Activated CD8-positive, alpha-beta T cell treated with anti-CD3 and anti-CD28 coated beads for 36 hours (primary cell): ENCODE data around the gene ANKRD42. TPM values are rescaled to one million over a fixed set of nuclear protein-coding genes. Genes with fewer than 3 reads are reported as not detected.

Source experiments
- ATAC-seq: fragments of 200-7000 bp; cut with Tn5 transposase; one replicate; pipeline ENCODE4 v1.10.0; 2021; ENCODE audit warnings: mild to moderate bottlenecking, moderate library complexity
- CTCF ChIA-PET: fragments of 350-600 bp; sonication (Branson Sonifier 250); formaldehyde crosslinking; loops from one replicate; lab custom pipeline; 2021; ENCODE audit warnings: antibody characterized with exemption; lab: Charles Lee
- POLR2A ChIA-PET: fragments of 350-600 bp; sonication (Branson Sonifier 250); formaldehyde crosslinking; loops from one replicate; lab custom pipeline; 2021; ENCODE audit warnings: antibody characterized with exemption; lab: Charles Lee
- DNase-seq: peaks from one replicate; pipeline ENCODE4 v3.0.0-alpha.2; 2020
- H3K27ac Mint-ChIP-seq: one replicate; pipeline ENCODE4 v1.8.0; 2021; ENCODE audit warnings: mild to moderate bottlenecking, mixed read lengths
- H3K27me3 Mint-ChIP-seq: one replicate; pipeline ENCODE4 v1.8.0; 2021; ENCODE audit warnings: mixed read lengths
- H3K36me3 Mint-ChIP-seq: one replicate; pipeline ENCODE4 v1.8.0; 2021; ENCODE audit warnings: low read depth, mixed read lengths
- H3K4me1 Mint-ChIP-seq: one replicate; pipeline ENCODE4 v1.8.0; 2021; ENCODE audit warnings: low read depth, mixed read lengths
- H3K4me3 Mint-ChIP-seq: one replicate; pipeline ENCODE4 v1.8.0; 2021; ENCODE audit warnings: mild to moderate bottlenecking, moderate library complexity, mixed read lengths
- H3K9me3 Mint-ChIP-seq: one replicate; pipeline ENCODE4 v1.8.0; 2021; ENCODE audit warnings: mixed read lengths
- intact Hi-C: fragments of 100-400 bp; cut with micrococcal nuclease; formaldehyde crosslinking; loops from one replicate; pipeline ENCODE4 v1.10.0; 2022
- total RNA-seq, 2 experiments: library from RNA; stranded (reverse); gene quantifications; one replicate each; pipeline ENCODE4 v1.2.3, GENCODE V29; 2021
- TF ChIP-seq, protein P1 (sequence below): fragments of 200-600 bp; IDR thresholded peaks from one replicate; pipeline ENCODE4 v1.8.0; 2022; ENCODE audit warnings: antibody characterized with exemption, mild to moderate bottlenecking

ANKRD42 gene
- total RNA-seq, 2 experiments from 2014 or later: 3.8 to 4.7 TPM

DNA sequence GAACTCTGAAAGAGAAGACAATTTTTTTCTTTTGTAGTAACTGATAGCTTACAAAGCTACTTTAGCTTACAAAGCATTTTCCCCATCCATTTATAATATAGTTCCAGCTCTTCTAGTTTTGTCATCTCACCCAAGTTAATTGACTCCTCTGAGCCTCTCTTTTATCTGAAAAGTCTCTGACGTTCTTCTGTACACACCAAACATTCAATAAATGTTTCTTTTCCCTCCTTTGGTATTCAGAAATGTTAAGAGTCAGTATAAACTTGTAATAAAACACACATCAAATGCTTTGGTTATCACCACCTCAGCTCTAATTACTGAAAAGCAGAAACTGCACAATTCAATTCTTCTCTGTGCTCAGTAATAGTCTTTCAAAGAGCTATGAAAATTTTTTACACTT is 86.7 kb downstream of the ANKRD42 start:
- H3K27ac Mint-ChIP-seq: no peak overlapping the region
- DNase-seq: no peak
- TF ChIP-seq, protein P1, sequence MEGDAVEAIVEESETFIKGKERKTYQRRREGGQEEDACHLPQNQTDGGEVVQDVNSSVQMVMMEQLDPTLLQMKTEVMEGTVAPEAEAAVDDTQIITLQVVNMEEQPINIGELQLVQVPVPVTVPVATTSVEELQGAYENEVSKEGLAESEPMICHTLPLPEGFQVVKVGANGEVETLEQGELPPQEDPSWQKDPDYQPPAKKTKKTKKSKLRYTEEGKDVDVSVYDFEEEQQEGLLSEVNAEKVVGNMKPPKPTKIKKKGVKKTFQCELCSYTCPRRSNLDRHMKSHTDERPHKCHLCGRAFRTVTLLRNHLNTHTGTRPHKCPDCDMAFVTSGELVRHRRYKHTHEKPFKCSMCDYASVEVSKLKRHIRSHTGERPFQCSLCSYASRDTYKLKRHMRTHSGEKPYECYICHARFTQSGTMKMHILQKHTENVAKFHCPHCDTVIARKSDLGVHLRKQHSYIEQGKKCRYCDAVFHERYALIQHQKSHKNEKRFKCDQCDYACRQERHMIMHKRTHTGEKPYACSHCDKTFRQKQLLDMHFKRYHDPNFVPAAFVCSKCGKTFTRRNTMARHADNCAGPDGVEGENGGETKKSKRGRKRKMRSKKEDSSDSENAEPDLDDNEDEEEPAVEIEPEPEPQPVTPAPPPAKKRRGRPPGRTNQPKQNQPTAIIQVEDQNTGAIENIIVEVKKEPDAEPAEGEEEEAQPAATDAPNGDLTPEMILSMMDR: no peak
- CTCF ChIA-PET: interaction anchor here (0.6 kb wide), 1 partner anchor 12 kb away, joined by 4 read pairs; no protein-coding TSS in a partner anchor
- H3K4me1 Mint-ChIP-seq: peaks cover 23% of the 10 kb centered on the region
- peaks cover 18% of the 10 kb centered on the region for H3K36me3 Mint-ChIP-seq
- ATAC-seq: no peak
- H3K4me3 Mint-ChIP-seq: no peak overlapping the region
- H3K9me3 Mint-ChIP-seq: no peaks in the 10 kb centered on the region
- H3K27me3 Mint-ChIP-seq: no peaks in the 10 kb centered on the region
- POLR2A ChIA-PET: no interaction called here
- intact Hi-C loops: no loop called here

DNA sequence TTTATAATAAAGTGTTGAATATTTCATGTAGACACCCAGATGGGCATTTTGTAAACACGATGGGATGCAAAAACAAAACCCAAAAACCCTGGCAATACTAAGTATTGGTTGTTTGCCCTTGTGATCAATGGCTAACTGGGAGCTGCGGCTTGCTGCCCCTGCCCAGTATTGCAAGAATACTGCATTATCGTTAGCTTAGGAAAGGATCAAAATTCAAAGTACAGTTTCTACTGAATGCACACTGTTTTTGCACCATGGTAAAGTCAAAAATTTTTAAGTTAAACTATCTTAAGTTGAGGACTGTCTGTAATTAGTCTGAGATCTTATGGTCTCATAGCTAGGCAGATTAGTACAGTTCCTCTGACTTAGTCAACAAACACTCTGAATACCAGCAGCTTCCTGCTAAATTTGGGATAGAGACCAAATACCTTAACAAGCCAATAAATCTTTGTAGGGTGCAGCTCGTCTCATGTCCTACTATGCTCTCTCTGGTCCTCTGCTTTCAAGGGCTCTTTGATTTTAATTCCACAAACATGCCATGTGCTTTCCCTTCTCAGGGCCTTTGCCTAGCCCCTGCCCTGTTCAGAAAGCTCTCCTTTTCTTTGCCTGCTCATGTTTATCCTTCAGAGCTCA is 88.7 kb downstream of the ANKRD42 start:
- Mint-ChIP-seq H3K4me3 (no peak overlapping the region), H3K27ac (no peak overlapping the region), H3K9me3 (peaks cover 1% of the 10 kb centered on the region), H3K4me1 (peaks cover 28% of the 10 kb centered on the region), H3K27me3 (no peaks in the 10 kb centered on the region), H3K36me3 (peaks cover 14% of the 10 kb centered on the region)
- no peak for DNase-seq
- ATAC-seq: no peak
- POLR2A ChIA-PET: interaction anchor here (0.6 to 1.1 kb wide), 2 partner anchors 96 to 381 kb away, joined by 3 read pairs; partner anchors contain the start of gene DDIAS
- TF ChIP-seq, protein P1: no peak
- CTCF ChIA-PET: interaction anchor here (0.6 to 3.5 kb wide), 5 partner anchors 9 to 538 kb away, joined by 3 to 16 read pairs (median 3); no protein-coding TSS in a partner anchor
- intact Hi-C loops: no loop called here

DNA sequence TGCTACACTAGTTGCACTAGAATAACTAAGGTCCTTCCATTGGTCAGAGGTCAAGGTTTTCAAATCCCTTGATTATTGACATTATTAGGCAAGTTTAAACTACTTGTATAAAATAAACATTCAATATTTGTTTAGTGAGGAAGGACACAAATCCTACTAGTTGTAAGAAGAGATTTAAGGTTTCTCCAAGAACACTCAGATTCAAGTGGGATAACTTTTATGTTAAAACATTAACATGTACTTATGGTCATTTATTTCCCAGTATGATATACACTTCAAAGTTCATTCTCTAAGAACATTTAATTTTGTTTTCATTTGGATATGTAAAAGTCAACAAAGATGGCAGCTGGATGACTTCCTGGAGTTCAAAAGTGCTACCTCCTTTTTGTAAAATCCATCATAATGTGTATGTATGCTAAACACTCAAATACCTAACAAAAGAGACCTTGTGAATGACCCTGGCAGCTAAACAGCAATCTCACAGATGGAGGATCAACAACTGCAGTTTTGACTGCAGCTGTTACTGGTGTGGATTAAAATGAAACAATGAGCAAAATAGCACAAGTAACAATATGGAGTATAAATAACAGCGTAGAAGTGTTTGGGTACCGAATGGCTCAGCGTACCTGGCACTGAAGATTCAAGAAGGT is 91.1 kb downstream of the ANKRD42 start:
- TF ChIP-seq, protein P1: no peak
- DNase-seq (no peak), ATAC-seq (no peak)
- Mint-ChIP-seq H3K36me3 (peaks cover 12% of the 10 kb centered on the region), H3K4me1 (peaks cover 30% of the 10 kb centered on the region), H3K4me3 (peak overlapping the region; percentile 91), H3K27me3 (no peaks in the 10 kb centered on the region), H3K9me3 (peaks cover 2% of the 10 kb centered on the region), H3K27ac (peak overlapping the region; percentile 99)
- ChIA-PET POLR2A (no interaction called here), CTCF (interaction anchor here (1.1 to 3.5 kb wide), 4 partner anchors 9 to 417 kb away, joined by 3 to 14 read pairs (median 7); no protein-coding TSS in a partner anchor)
- intact Hi-C loops: no loop called here

DNA sequence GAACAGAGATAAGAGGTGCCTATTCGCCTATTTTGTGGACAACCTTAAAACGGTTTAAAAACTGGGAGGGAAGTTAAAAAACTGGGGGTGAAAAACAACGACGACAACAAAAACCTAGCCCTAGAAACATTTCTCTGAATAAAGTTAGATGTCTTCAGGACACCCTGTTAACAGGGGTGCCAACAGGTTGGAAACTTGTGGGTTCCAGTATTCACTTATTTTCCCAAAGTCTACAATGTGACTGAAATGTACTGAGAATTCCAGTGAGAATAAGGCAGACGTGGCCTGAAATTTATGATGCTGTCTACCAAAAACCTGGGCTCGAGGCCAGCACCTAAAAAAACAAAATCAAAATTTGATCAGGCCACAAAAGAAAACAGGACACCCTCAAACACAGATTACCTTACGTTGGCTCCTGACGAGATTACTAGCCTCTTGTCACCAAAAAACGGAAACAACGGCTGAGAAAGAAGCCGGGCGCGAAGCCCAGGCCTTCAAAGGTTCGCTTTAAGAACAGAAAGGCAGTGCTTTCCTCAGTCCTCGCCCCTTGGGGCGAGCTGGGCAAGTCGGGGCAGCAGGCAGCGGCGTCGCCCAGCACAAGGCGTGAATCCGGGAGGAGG is 91.7 kb downstream of the ANKRD42 start:
- peak overlapping the region; percentile 91 for H3K4me3 Mint-ChIP-seq
- POLR2A ChIA-PET: interaction anchor here (1.0 to 1.5 kb wide), 3 partner anchors 90 to 390 kb away, joined by 3 to 5 read pairs (median 4); partner anchors contain the start of gene ANKRD42
- DNase-seq (no peak), ATAC-seq (peak; percentile 44)
- TF ChIP-seq, protein P1: no peak
- peaks cover 30% of the 10 kb centered on the region for H3K4me1 Mint-ChIP-seq
- intact Hi-C loops: no loop called here
- H3K9me3 Mint-ChIP-seq: peaks cover 2% of the 10 kb centered on the region
- H3K36me3 Mint-ChIP-seq: peaks cover 10% of the 10 kb centered on the region
- CTCF ChIA-PET: interaction anchor here (0.8 to 3.5 kb wide), 4 partner anchors 8 to 418 kb away, joined by 3 to 14 read pairs (median 7); no protein-coding TSS in a partner anchor
- peak overlapping the region; percentile 99 for H3K27ac Mint-ChIP-seq
- H3K27me3 Mint-ChIP-seq: no peaks in the 10 kb centered on the region
